NB4 (cell line): ENCODE measurements around the gene STARD13.

Experiments
- POLR2A ChIP-seq: IDR thresholded peaks from 2 replicates; pipeline ENCODE4 v1.6.1; 2011; ENCODE audit warnings: mild to moderate bottlenecking; ENCODE audit not compliant: insufficient read length; ENCODE audit errors: extremely low read depth
- TF ChIP-seq, protein P1 (sequence below): IDR thresholded peaks from one replicate; pipeline ENCODE4 v1.5.1; 2012; ENCODE audit warnings: low read depth, low read length

DNA sequence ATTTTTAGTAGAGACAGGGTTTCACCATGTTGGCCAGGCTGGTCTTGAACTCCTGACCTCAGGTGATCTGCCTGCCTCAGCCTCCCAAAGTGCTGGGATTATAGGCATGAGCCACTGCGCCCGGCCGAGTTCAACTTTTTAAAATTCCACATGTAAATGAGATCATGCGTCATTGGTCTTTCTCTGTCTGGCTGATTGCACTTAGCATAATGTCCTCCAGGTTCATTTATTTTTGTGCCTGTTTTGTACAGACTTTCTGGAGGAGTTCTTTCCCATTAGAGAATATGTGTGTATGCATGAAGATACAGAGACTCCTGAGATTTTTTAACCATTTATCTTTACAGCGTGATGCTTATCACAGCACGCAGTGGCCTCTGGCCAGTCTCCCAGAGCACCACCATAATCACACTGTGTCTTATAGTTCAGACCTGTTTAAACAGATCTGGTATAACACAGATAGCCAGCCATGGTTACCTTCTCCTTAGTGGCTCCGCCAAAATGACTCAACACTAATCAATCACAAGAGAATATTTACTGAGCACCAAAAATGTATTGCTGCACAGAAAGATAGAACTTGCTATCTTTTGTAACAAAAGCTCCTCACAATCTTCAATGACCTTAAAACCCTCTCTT lies 11.4 kb upstream of the STARD13 start:
- no peak for TF ChIP-seq POLR2A
- TF ChIP-seq, protein P1, sequence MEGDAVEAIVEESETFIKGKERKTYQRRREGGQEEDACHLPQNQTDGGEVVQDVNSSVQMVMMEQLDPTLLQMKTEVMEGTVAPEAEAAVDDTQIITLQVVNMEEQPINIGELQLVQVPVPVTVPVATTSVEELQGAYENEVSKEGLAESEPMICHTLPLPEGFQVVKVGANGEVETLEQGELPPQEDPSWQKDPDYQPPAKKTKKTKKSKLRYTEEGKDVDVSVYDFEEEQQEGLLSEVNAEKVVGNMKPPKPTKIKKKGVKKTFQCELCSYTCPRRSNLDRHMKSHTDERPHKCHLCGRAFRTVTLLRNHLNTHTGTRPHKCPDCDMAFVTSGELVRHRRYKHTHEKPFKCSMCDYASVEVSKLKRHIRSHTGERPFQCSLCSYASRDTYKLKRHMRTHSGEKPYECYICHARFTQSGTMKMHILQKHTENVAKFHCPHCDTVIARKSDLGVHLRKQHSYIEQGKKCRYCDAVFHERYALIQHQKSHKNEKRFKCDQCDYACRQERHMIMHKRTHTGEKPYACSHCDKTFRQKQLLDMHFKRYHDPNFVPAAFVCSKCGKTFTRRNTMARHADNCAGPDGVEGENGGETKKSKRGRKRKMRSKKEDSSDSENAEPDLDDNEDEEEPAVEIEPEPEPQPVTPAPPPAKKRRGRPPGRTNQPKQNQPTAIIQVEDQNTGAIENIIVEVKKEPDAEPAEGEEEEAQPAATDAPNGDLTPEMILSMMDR: no peak
